GM19452 (cell line): ENCODE results near the gene PPP1CA.

Source experiments
- ATAC-seq: cut with Tn5 transposase; IDR thresholded peaks from one replicate; pipeline ENCODE4 v1.9.1; 2021; ENCODE audit not compliant: unreplicated experiment

The PPP1CA gene

GRCh38 chr11:67370351-67371076 lies 31.1 kb downstream of the PPP1CA start:
- no peak for ATAC-seq

- ATAC-seq, result no peak
These were observed 31.8 kb downstream of the PPP1CA start for GRCh38 chr11:67369801-67370284.

- ATAC-seq, result no peak
These were observed 32.4 kb downstream of the PPP1CA start for GRCh38 chr11:67369275-67369674.

GRCh38 chr11:67368621-67369020 lies 33.0 kb downstream of the PPP1CA start:
- no peak for ATAC-seq

GRCh38 chr11:67367761-67368227 lies 33.9 kb downstream of the PPP1CA start:
- no peak for ATAC-seq

GRCh38 chr11:67366961-67367760 lies 34.5 kb downstream of the PPP1CA start:
- no peak for ATAC-seq

GRCh38 chr11:67366546-67366945 lies 35.1 kb downstream of the PPP1CA start:
- no peak for ATAC-seq

- ATAC-seq, result no peak
These were observed 35.8 kb downstream of the PPP1CA start for GRCh38 chr11:67365736-67366444.

GRCh38 chr11:67364783-67365722 lies 36.6 kb downstream of the PPP1CA start:
- no peak for ATAC-seq

- ATAC-seq, result no peak
These were observed 37.5 kb downstream of the PPP1CA start for GRCh38 chr11:67364169-67364568.

- no peak for ATAC-seq
These were observed 43.6 kb downstream of the PPP1CA start for GRCh38 chr11:67357831-67358670.

GRCh38 chr11:67356864-67357561 lies 44.6 kb downstream of the PPP1CA start:
- no peak for ATAC-seq

GRCh38 chr11:67356387-67356863 lies 45.2 kb downstream of the PPP1CA start:
- ATAC-seq, result no peak

GRCh38 chr11:67355794-67356386 lies 45.8 kb downstream of the PPP1CA start:
- no peak for ATAC-seq

GRCh38 chr11:67355023-67355793 lies 46.5 kb downstream of the PPP1CA start:
- no peak for ATAC-seq

GRCh38 chr11:67354075-67355022 lies 47.3 kb downstream of the PPP1CA start:
- ATAC-seq, result peak; percentile 3
